ENCODE data around the gene MOB3B. TPM values are rescaled to one million over a fixed set of nuclear protein-coding genes. Genes with fewer than 3 reads are reported as not detected.
"Not testable (repeated sequence)": the region's sequence is repeated elsewhere in the genome, so short reads cannot be mapped to it uniquely, and the experiment has no call there.

The MOB3B gene
- polyA plus RNA-seq, 1 donor = 27.3 TPM

- no peak for DNase-seq
Measured at GRCh38 chr9:27519466-27520465, 9.8 kb downstream of the MOB3B start.

- no peak for DNase-seq
Measured at GRCh38 chr9:27518809-27519208, 10.8 kb downstream of the MOB3B start.

- DNase-seq = no peak
Measured at GRCh38 chr9:27518006-27518405, 11.6 kb downstream of the MOB3B start.

- DNase-seq = no peak
Measured at GRCh38 chr9:27514551-27514950, 15.1 kb downstream of the MOB3B start.

- no peak for DNase-seq
Measured at GRCh38 chr9:27511771-27512170, 17.8 kb downstream of the MOB3B start.

- no peak for DNase-seq
Measured at GRCh38 chr9:27510780-27511179, 18.8 kb downstream of the MOB3B start.

GRCh38 chr9:27506981-27507380 lies 22.6 kb downstream of the MOB3B start:
- DNase-seq = no peak

GRCh38 chr9:27505744-27506161 lies 23.9 kb downstream of the MOB3B start:
- DNase-seq = no peak

- DNase-seq = no peak
Measured at GRCh38 chr9:27504259-27504658, 25.4 kb downstream of the MOB3B start.

GRCh38 chr9:27503623-27504022 lies 26.0 kb downstream of the MOB3B start:
- DNase-seq = no peak

- not testable (repeated sequence) for DNase-seq
Measured at GRCh38 chr9:27500902-27501301, 28.7 kb downstream of the MOB3B start.

GRCh38 chr9:27499451-27499850 lies 30.2 kb downstream of the MOB3B start:
- no peak for DNase-seq

GRCh38 chr9:27497883-27498417 lies 31.7 kb downstream of the MOB3B start:
- DNase-seq = no peak

GRCh38 chr9:27496135-27496504 lies 33.5 kb downstream of the MOB3B start:
- no peak for DNase-seq

GRCh38 chr9:27495480-27496134 lies 34.0 kb downstream of the MOB3B start:
- DNase-seq = no peak

GRCh38 chr9:27491154-27491553 lies 38.5 kb downstream of the MOB3B start:
- DNase-seq = no peak

GRCh38 chr9:27489087-27489876 lies 40.3 kb downstream of the MOB3B start:
- no peak for DNase-seq

- no peak for DNase-seq
Measured at GRCh38 chr9:27487927-27488326, 41.7 kb downstream of the MOB3B start.

- no peak for DNase-seq
Measured at GRCh38 chr9:27487128-27487640, 42.4 kb downstream of the MOB3B start.

- no peak for DNase-seq
Measured at GRCh38 chr9:27485158-27485557, 44.5 kb downstream of the MOB3B start.

- no peak for DNase-seq
Measured at GRCh38 chr9:27483576-27483975, 46.0 kb downstream of the MOB3B start.

- no peak for DNase-seq
Measured at GRCh38 chr9:27482709-27483108, 46.9 kb downstream of the MOB3B start.

Measured in left kidney (tissue), 2 donors.